HG02763 (cell line): Measurements from ENCODE around the gene BCL6.

ENCODE experiments used
- ATAC-seq: cut with Tn5 transposase; IDR thresholded peaks from one replicate; pipeline ENCODE4 v1.9.1; 2021; ENCODE audit warnings: mild to moderate bottlenecking, moderate library complexity; ENCODE audit not compliant: unreplicated experiment

Gene BCL6

GRCh38 chr3:187719628-187720336 is 25.5 kb downstream of the BCL6 start:
- ATAC-seq: no peak

- ATAC-seq: no peak
These were observed 26.5 kb downstream of the BCL6 start for GRCh38 chr3:187718802-187719201.

DNA sequence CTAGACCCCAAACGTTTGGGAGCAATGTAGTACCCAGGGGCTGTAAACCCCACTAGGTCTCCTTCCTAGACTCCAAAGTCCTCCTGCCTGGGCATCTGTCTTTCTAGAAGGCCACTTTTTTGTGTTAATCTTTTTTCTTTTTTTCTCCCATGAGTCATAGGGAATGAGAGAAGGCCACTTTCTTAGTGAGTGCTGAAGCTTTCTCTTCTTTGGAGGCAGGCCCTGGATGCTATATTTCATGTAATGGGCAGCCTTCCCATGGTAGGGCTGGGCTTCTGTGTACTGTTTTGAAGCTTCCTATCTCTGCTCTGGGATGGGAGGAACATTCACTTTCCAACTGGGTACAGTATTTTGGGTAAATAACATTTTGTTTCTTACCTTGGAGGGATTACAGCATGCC is 27.7 kb downstream of the BCL6 start:
- ATAC-seq: no peak

GRCh38 chr3:187714404-187714979 is 30.8 kb downstream of the BCL6 start:
- peak; percentile 90 for ATAC-seq

- ATAC-seq: no peak
These were observed 31.8 kb downstream of the BCL6 start for GRCh38 chr3:187713504-187713903.

- no peak for ATAC-seq
These were observed 36.1 kb downstream of the BCL6 start for GRCh38 chr3:187709155-187709554.

GRCh38 chr3:187708696-187709095 is 36.6 kb downstream of the BCL6 start:
- no peak for ATAC-seq

DNA sequence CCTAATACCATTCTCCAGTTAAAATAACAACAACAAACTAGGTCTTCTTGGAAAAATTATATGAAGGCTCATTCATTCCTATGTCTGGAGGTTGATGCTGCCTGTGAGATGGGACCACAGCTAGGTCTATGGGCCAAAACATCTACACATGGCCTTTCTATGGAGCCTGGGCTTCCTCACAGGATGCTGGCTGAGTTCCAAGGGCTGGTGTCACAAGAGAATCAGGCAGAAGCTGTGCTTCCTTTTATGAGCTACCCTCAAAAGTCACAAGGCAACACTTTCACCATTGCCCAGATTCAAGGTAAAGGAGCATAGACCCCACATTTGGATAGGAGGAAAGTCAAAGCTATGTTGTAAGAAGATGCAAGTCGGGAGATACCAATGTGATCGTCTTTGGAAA is 38.3 kb downstream of the BCL6 start:
- ATAC-seq: no peak

DNA sequence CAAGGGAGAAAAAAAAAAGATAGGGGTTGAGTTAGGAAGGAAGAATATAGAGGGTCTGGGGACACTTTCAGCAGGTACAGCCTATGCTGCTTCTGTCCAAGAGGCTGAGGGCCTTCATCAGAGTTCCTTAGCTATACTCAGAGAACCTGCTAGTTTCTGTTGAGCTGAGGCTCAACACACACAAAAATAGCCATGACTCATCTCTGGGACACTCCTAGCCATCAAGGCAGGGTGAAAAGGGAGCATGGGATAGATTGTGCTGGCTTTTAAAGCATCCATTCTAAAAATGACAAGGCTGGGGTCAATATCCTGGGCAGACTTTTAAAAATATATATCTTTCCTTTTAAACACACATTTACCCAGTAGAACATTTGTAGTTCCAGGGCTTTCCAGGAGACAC is 40.1 kb downstream of the BCL6 start:
- ATAC-seq: no peak

DNA sequence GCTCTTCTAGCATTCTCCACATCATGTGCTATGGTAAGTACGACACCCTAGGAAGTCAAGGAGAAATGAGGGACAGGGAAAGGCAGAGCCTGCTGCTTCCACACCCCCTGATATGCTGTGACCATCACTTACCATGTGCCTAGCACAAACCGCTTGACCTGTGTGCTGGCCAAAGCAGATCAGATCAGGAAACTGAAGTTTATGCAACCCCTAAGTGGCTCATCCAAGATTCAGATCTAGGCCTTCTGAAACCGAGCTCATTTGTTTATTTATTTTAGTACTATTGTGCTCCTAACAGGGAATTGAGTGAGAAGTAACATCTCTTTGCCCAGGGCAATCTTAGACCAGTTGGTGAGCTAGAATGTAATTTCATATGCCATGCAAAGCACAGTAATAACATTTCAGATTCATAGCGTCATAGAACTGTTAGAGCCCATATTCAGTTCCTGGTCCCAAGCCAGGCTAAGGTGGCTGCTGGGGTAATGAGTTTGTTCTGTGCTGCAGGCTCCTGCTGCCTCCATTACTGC is 42.7 kb downstream of the BCL6 start, which contains the start of gene RTP2:
Gene RTP2 (minus strand): TSS at position 51 of the 527 bp plus-strand sequence. CDS start 429 bp downstream, outside the sequence.
- ATAC-seq: no peak

DNA sequence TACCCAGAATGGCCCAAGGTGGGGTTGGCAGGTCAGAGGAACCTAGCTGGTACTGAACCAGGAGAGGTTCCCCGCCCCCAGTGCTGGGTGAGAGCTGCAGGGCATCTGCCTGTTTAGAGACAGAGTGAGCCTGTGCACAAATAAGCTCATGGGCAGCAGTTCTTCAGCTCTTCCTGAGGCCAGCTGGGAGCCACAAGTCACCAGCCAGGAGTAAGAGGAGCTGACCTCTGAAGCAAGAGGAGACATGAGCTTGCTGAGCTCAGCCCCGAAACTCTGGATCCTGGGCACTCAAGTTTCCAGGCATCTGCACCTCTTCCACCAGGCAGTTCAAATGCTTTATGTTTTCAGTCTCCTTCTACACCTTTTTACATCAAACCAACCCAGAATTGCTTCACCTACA is 45.0 kb downstream of the BCL6 start:
- no peak for ATAC-seq

GRCh38 chr3:187698499-187699399 is 46.5 kb downstream of the BCL6 start:
- no peak for ATAC-seq

DNA sequence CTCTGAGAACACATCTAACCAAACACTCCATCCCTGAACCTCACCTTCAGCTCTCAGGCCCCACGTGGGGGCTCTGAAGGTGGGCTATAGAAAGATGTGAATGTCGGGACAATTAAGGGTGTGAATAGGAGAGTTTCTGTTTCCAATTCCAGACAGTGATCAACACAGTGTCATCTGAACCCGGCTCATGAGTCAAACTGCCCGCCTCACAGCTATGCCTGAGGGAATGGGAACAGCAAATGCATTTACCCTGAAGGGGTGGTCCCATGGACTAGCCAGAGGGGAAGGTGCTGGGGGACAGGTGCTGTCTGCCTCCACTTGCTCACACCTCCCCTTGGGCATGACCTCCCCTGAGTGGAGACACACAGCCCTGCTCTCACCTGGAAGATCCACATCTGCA is 49.2 kb downstream of the BCL6 start:
- no peak for ATAC-seq

GRCh38 chr3:187695449-187695848 is 49.8 kb downstream of the BCL6 start:
- ATAC-seq: no peak

- no peak for ATAC-seq
These were observed 50.5 kb downstream of the BCL6 start for GRCh38 chr3:187694801-187695200.

DNA sequence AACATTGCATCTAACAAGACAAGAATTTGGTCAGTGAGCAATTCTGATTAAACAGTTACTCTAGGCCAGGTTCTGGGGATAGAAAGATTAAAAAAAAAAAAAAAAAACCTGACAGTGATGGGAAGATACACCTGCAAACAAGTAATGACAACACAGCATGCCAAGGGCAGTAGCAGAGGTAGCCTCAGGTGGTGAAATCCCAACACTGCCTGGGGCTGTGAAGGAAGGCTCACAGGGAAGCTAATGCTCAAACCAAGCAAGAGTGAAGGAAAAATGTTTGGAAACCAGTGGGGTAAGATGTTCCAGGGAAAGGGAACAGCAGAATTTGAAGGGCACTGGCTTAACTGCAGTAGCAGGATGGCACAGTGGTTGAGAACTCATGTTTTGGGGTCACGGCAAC is 51.8 kb downstream of the BCL6 start:
- no peak for ATAC-seq

GRCh38 chr3:187689984-187690383 is 55.3 kb downstream of the BCL6 start:
- no peak for ATAC-seq

DNA sequence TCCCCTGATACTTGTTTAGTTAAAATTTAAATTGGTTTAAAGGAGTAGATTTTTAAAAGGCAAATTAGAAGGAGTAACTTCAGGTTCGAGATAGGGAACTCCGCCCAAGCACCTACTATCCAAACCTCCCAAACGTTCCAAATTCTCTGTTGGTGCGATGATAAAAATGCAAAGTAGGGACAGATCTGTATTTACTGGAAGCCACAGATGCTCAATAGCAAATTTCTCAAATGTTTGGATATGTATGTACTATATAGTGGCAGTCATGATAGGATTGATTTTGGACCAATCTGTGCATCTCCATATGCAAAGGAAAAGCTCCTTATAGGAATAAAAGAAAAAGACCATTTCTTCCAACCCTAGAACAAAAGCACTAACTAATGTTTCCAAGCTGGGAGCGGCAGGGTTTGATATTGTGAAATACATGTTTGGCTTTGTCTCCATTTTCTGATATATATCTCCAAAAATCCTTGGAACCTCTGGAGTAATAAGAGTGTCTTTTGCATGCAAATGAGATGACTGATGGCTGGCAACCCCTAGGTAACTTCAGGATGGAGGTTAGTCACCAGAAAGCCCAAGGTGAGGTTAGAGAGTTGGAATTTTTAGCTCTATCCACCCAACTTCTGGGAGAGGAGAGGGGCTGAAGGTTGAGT is 58.5 kb downstream of the BCL6 start:
- no peak for ATAC-seq

DNA sequence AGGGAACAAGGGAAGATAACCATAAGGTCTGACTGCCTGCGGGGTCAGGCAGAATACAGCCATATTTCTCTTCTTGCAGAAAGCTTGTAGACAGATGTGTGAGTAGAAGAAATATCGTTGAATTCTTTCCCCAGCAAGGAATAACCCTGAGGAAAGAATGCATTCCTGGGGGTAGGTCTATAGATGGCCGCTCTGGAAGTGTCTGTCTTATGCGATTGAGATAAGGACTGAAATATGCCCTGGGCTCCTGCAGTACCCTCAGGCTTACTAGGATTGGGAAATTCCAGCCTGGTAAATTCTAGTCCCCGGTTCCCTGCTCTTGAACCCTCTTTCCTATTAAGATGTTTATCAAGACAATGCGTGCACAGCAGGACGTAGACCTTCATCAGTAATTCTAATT is 59.3 kb downstream of the BCL6 start:
- ATAC-seq: no peak

- ATAC-seq: no peak
These were observed 60.4 kb downstream of the BCL6 start for GRCh38 chr3:187684880-187685279.

GRCh38 chr3:187684444-187684843 is 60.8 kb downstream of the BCL6 start:
- no peak for ATAC-seq
